Endothelial cell of umbilical vein (primary cell): ENCODE measurements around the gene SLC27A2. TPM values are rescaled to one million over a fixed set of nuclear protein-coding genes. Genes with fewer than 3 reads are reported as not detected.
A peak's percentile ranks its signal among the peaks of the same experiment; 100 is the strongest.

Experiments used
- BruUV-seq: library from RNA; stranded (reverse); fragments of 400-500 nt; replicated peaks from 2 replicates; lab custom pipeline; 2021; lab: Mats Ljungman, UMichigan
- CTCF ChIA-PET: fragments of 300-600, 350-600 bp; sonication (Branson Sonifier 250); formaldehyde crosslinking; loops from one replicate; lab custom pipeline; 2021; ENCODE audit warnings: antibody characterized with exemption, inconsistent platforms; lab: Charles Lee
- POLR2A ChIA-PET: fragments of 300-600, 350-600 bp; sonication (Branson Sonifier 250); formaldehyde crosslinking; loops from one replicate; lab custom pipeline; 2021; ENCODE audit warnings: antibody characterized with exemption, inconsistent platforms; lab: Charles Lee
- DNase-seq: peaks from one replicate; pipeline ENCODE4 v3.0.0-alpha.2; 2011; ENCODE audit warnings: low read depth, low spot score
- FAIRE-seq: peaks from 2 replicates; lab custom pipeline; 2011; peaks lifted over from hg19 to GRCh38; lab: Jason Lieb, UNC
- H2AFZ ChIP-seq: 2 replicates; pipeline ENCODE4 v1.6.0; 2012; ENCODE audit warnings: low read depth, low read length, control low read depth, inconsistent platforms
- H3K27ac ChIP-seq: 2 replicates; pipeline ENCODE4 v1.5.1; 2011; ENCODE audit warnings: low read depth, mild to moderate bottlenecking, control low read depth, low read length, moderate library complexity; ENCODE audit not compliant: insufficient read depth
- H3K27me3 ChIP-seq, 2 experiments: 2 replicates each; pipeline versions ENCODE4 v1.6.0 to v1.6.1; 2011; ENCODE audit warnings: low read length in 2 of 2, mixed read lengths in 1 of 2; ENCODE audit not compliant: control insufficient read depth in 2 of 2, insufficient read depth in 2 of 2
- H3K36me3 ChIP-seq, 2 experiments: 2 replicates in 1 of 2; 3 replicates in 1 of 2; pipeline ENCODE4 v1.5.1; 2011; ENCODE audit warnings: low read length in 2 of 2, mild to moderate bottlenecking in 1 of 2, moderate library complexity in 1 of 2; ENCODE audit not compliant: control insufficient read depth in 2 of 2, insufficient read depth in 2 of 2; ENCODE audit errors: extremely low read depth in 1 of 2
- H3K4me1 ChIP-seq: 3 replicates; pipeline ENCODE4 v1.5.1; 2011; ENCODE audit warnings: mild to moderate bottlenecking, low read length; ENCODE audit not compliant: control insufficient read depth, insufficient read depth; ENCODE audit errors: extremely low read depth
- H3K4me2 ChIP-seq: 2 replicates; pipeline ENCODE4 v1.6.1; 2011; ENCODE audit warnings: low read length, control low read depth, mixed read lengths; ENCODE audit not compliant: insufficient read depth
- H3K4me3 ChIP-seq, 3 experiments: fragments of 200-600 bp in 1 of 3; sonication (generic), shearing (Covaris generic) in 1 of 3; replicated peaks in 1 of 3; 2 replicates each; pipeline ENCODE4 v1.5.1; 2011 to 2016; ENCODE audit warnings: control low read depth in 3 of 3, low read length in 3 of 3, mild to moderate bottlenecking in 2 of 3, inconsistent platforms in 1 of 3, low read depth in 1 of 3, moderate library complexity in 1 of 3; ENCODE audit not compliant: insufficient read depth in 1 of 3
- H3K79me2 ChIP-seq: 2 replicates; pipeline ENCODE4 v1.6.0; 2012; ENCODE audit warnings: low read length, inconsistent platforms; ENCODE audit not compliant: control insufficient read depth, insufficient read depth
- H3K9ac ChIP-seq: replicated peaks from 2 replicates; pipeline ENCODE3; 2011; ENCODE audit warnings: low read length, control low read depth; ENCODE audit not compliant: insufficient read depth; ENCODE audit errors: extremely low read depth
- H3K9me1 ChIP-seq: replicated peaks from 3 replicates; pipeline ENCODE4 v1.6.0; 2011; ENCODE audit warnings: mild to moderate bottlenecking, low read length; ENCODE audit not compliant: control insufficient read depth, insufficient read depth; ENCODE audit errors: extremely low read depth
- H3K9me3 ChIP-seq: replicated peaks from 2 replicates; pipeline ENCODE4 v1.5.1; 2012; ENCODE audit warnings: low read length, inconsistent platforms; ENCODE audit not compliant: control insufficient read depth, insufficient read depth
- H4K20me1 ChIP-seq: replicated peaks from 2 replicates; pipeline ENCODE3; 2011; ENCODE audit warnings: mild to moderate bottlenecking, low read length; ENCODE audit not compliant: control insufficient read depth, insufficient read depth; ENCODE audit errors: extremely low read depth
- CTCF ChIP-seq, 2 donors: IDR thresholded peaks; 1 replicate in 1 of 2; 2 replicates in 1 of 2; pipeline ENCODE4 v1.5.1; 2011; ENCODE audit warnings: low read length in 2 of 2, mild to moderate bottlenecking in 2 of 2, moderate library complexity in 2 of 2, control low read depth in 1 of 2, inconsistent platforms in 1 of 2, low read depth in 1 of 2; ENCODE audit not compliant: insufficient read depth in 1 of 2; ENCODE audit errors: extremely low read depth in 1 of 2
- EZH2 ChIP-seq: IDR thresholded peaks from 2 replicates; pipeline ENCODE4 v1.6.1; 2012; ENCODE audit warnings: borderline replicate concordance, low read depth, mild to moderate bottlenecking, moderate library complexity, low read length, inconsistent platforms; ENCODE audit not compliant: severe bottlenecking
- FOS ChIP-seq: IDR thresholded peaks from 2 replicates; pipeline ENCODE4 v1.6.1; 2011; ENCODE audit warnings: mild to moderate bottlenecking, low read length, moderate library complexity, borderline replicate concordance; ENCODE audit not compliant: insufficient read depth
- GATA2 ChIP-seq: IDR thresholded peaks from 2 replicates; pipeline ENCODE4 v1.7.0; 2011; ENCODE audit warnings: low read depth, mild to moderate bottlenecking, moderate library complexity, mixed read lengths, low read length; ENCODE audit not compliant: insufficient read length, insufficient read depth
- JUN ChIP-seq: IDR thresholded peaks from 2 replicates; pipeline ENCODE4 v1.6.1; 2011; ENCODE audit warnings: borderline replicate concordance, low read depth; ENCODE audit not compliant: insufficient read length, insufficient read depth
- MAX ChIP-seq: IDR thresholded peaks from 2 replicates; pipeline ENCODE4 v1.6.1; 2011; ENCODE audit not compliant: insufficient read depth, insufficient read length
- MYC ChIP-seq: IDR thresholded peaks from one replicate; pipeline ENCODE4 v1.6.1; 2011; ENCODE audit warnings: mild to moderate bottlenecking, low read depth, low read length
- POLR2A ChIP-seq: IDR thresholded peaks from 2 replicates; pipeline ENCODE4 v1.6.1; 2012; ENCODE audit warnings: low read depth, mild to moderate bottlenecking, control low read depth, low read length
- POLR2AphosphoS5 ChIP-seq: IDR thresholded peaks from 2 replicates; pipeline ENCODE4 v1.6.1; 2012; ENCODE audit warnings: low read depth, mild to moderate bottlenecking, control low read depth, low read length, moderate library complexity; ENCODE audit not compliant: insufficient read depth
- dilution Hi-C: fragments of 300-500 bp; cut with MboI; formaldehyde crosslinking; loops from one replicate; pipeline ENCODE4 v1.15.0; 2019; ENCODE audit warnings: low sequenced_read_pairs; ENCODE audit not compliant: extremely low pct_ligation_motif_present
- intact Hi-C: fragments of 100-400 bp; cut with micrococcal nuclease; formaldehyde crosslinking; loops from one replicate; pipeline ENCODE4 v1.10.0; 2022
- polyA plus RNA-seq, 4 experiments: library from polyadenylated mRNA; depleted of rRNA in 3 of 4; stranded (reverse) in 3 of 4; unstranded in 1 of 4; fragments of >200 nt; gene quantifications; 2 replicates each; pipeline versions ENCODE4 v1.2.1 to v1.2.3, GENCODE V29; 2011 to 2012; ENCODE audit warnings: missing spikeins in 1 of 4
- total RNA-seq: library from RNA; stranded (reverse); gene quantifications from 2 replicates; pipeline ENCODE4 v1.2.3, GENCODE V29; 2021

The SLC27A2 gene
- total and polyA plus RNA-seq, 2 donors (not counting 3 experiments of a cell fraction or from before 2014, with no cell fraction given): not detected

- H3K9me3 ChIP-seq: no peaks in the 10 kb centered on the region
- H4K20me1 ChIP-seq: no peaks in the 10 kb centered on the region
- H3K9ac ChIP-seq: no peak overlapping the region
- H3K27me3 ChIP-seq: peaks cover 4 to 9% of the 10 kb centered on the region in 2 experiments
- H3K4me2 ChIP-seq: no peak overlapping the region
- no peaks in the 10 kb centered on the region for H3K9me1 ChIP-seq
- TF ChIP-seq FOS: no peak
- peak; percentile 31 for TF ChIP-seq GATA2
- H3K79me2 ChIP-seq: no peaks in the 10 kb centered on the region
- H2AFZ ChIP-seq: no peak overlapping the region
- no peaks in the 10 kb centered on the region for H3K4me1 ChIP-seq
- ChIA-PET CTCF (interaction anchor here (0.9 kb wide), 1 partner anchor 92 kb away, joined by 3 read pairs; no protein-coding TSS in a partner anchor), POLR2A (no interaction called here)
- H3K27ac ChIP-seq: no peak overlapping the region
- intact Hi-C loops (no loop called here), dilution Hi-C loops (no loop called here)
- H3K36me3 ChIP-seq: no peaks in the 10 kb centered on the region
- no TSS peak for BruUV-seq
- FAIRE-seq (no peak), DNase-seq (no peak)
- H3K4me3 ChIP-seq: no peak overlapping the region
Observed at GRCh38 chr15:50257924-50258323, 75.9 kb downstream of the SLC27A2 start.

DNA sequence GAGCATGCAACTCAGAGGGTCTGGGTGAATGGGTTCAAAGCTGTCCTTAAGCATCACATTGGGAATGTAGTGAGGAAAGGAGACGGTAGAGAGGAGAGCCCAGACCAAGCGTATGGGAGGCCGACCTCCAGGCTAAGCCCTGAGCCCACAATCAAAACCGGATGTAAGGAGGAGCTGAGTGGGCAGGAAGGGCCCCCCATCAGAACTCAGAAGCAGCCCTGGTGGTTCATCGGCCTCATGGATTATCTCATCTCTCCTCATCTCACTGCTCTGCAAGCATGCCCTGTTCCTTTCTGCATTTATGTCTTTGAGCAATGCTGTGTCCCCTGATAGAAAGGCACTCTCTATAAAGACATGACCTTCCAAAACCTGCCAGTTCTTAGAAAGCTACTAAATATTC is 77.3 kb downstream of the SLC27A2 start:
- no TSS peak for BruUV-seq
- H3K27ac ChIP-seq: no peak overlapping the region
- CTCF ChIA-PET: no interaction called here
- H3K4me3 ChIP-seq: no peak overlapping the region
- no peaks in the 10 kb centered on the region for H3K9me3 ChIP-seq
- H3K4me2 ChIP-seq: no peak overlapping the region
- no peak overlapping the region for H3K9ac ChIP-seq
- no peaks in the 10 kb centered on the region for H3K4me1 ChIP-seq
- H3K79me2 ChIP-seq: no peaks in the 10 kb centered on the region
- POLR2A ChIA-PET: no interaction called here
- H3K27me3 ChIP-seq: peaks cover 4 to 9% of the 10 kb centered on the region in 2 experiments
- DNase-seq: no peak
- no peaks in the 10 kb centered on the region for H3K9me1 ChIP-seq
- FAIRE-seq: no peak
- H4K20me1 ChIP-seq: no peaks in the 10 kb centered on the region
- no peak for TF ChIP-seq CTCF (IDR thresholded peaks at IDR 0.05; ENCODE audit: extremely low read depth in 1 of 2, insufficient read depth in 1 of 2, low read depth in 1 of 2, low read length in 2 of 2)
- TF ChIP-seq FOS: no peak
- no peak for TF ChIP-seq GATA2
- no peak for TF ChIP-seq MYC
- TF ChIP-seq POLR2A: no peak
- TF ChIP-seq JUN: no peak
- TF ChIP-seq POLR2AphosphoS5: no peak
- no peak for TF ChIP-seq EZH2
- no peak for TF ChIP-seq MAX
- H3K36me3 ChIP-seq: no peaks in the 10 kb centered on the region
- dilution Hi-C loops (no loop called here), intact Hi-C loops (no loop called here)
- no peak overlapping the region for H2AFZ ChIP-seq
